ENCODE measurements around the gene TTBK2. TPM values are rescaled to one million over a fixed set of nuclear protein-coding genes. Genes with fewer than 3 reads are reported as not detected.

The TTBK2 gene
- total RNA-seq, 4 donors from 2014 or later = 7.9 to 78.2 (median 18.2) TPM

- Histone ChIP-seq H3K36me3 (peaks cover 0 to 6% (median 0%) of the 10 kb centered on the region in 4 donors), H3K4me3 (no peak overlapping the region), H3K27me3 (no peaks in the 10 kb centered on the region), H3K27ac (no peak overlapping the region), H3K9me3 (no peaks in the 10 kb centered on the region), H3K4me1 (no peaks in the 10 kb centered on the region)
- in situ Hi-C loops (cut with MboI; ENCODE audit: low pct_ligation_motif_present in 1 of 4, low pct_unique_long_range_greater_than_20kb in 1 of 4, low sequenced_read_pairs in 3 of 4) = no loop called here
- no peak for TF ChIP-seq EP300 (IDR thresholded peaks at IDR 0.05; ENCODE audit: low read depth)
- no peak for TF ChIP-seq POLR2A (IDR thresholded peaks at IDR 0.05)
- TF ChIP-seq CTCF (IDR thresholded peaks at IDR 0.05) = no peak
- no peak for TF ChIP-seq POLR2AphosphoS5 (IDR thresholded peaks at IDR 0.05)
- intact Hi-C loops (cut with DNase I; ENCODE audit: low total_unique reads) = no loop called here
- no peak for DNase-seq
- 80% methylated on average over 4 of the region's 4 CpGs; no CpG with 5 or more reads in 1 of the 2 donors for WGBS, 2 donors (ENCODE audit: low coverage in 1 of 2)
These were observed 229.3 kb downstream of the TTBK2 start for GRCh38 chr15:42691308-42691707.

Small RNAs within 50 kb of the gene (small RNA-seq; reads per million reads assigned to genes)
- 0 reads per million in 4 donors for gene KRT8P50

Other genes starting within 250 kb of the TTBK2 start
- 10 to 100 TPM; 10.0 to 37.0 (median 13.6) TPM for gene CDAN1, start 183.7 kb downstream of the TTBK2 start, total RNA-seq
- 100 to 1,000 TPM in 1 of 4 donors, 10 to 100 TPM in 3; 21.3 to 108 (median 34.2) TPM for gene UBR1, start 185.3 kb upstream of the TTBK2 start, total RNA-seq
- gene TMEM62, start 212.8 kb upstream of the TTBK2 start, total RNA-seq = 100 to 1,000 TPM in 1 of 4 donors, 10 to 100 TPM in 3; 21.3 to 367 (median 39.6) TPM

Data from transverse colon (tissue), 4 donors.